OCI-LY7 (cell line): ENCODE measurements around the gene DET1. TPM values are rescaled to one million over a fixed set of nuclear protein-coding genes. Genes with fewer than 3 reads are reported as not detected.

ENCODE experiments used
- BruUV-seq: library from RNA; stranded (reverse); fragments of 400-500 nt; replicated peaks from 2 replicates; lab custom pipeline; 2021; lab: Mats Ljungman, UMichigan
- CTCF ChIA-PET: fragments of 300-600 bp; sonication (Branson Sonifier 250); formaldehyde crosslinking; loops from one replicate; lab custom pipeline; 2022; ENCODE audit warnings: antibody characterized with exemption; ENCODE audit not compliant: unreplicated experiment; lab: Charles Lee
- POLR2A ChIA-PET: fragments of 300-600 bp; sonication (Branson Sonifier 250); formaldehyde crosslinking; loops from one replicate; lab custom pipeline; 2022; ENCODE audit warnings: antibody characterized with exemption; lab: Charles Lee
- DNase-seq: peaks from one replicate; pipeline ENCODE4 v3.0.0-alpha.2; 2015; ENCODE audit warnings: low spot score
- H2AFZ ChIP-seq: fragments of 200-600 bp; sonication (generic), shearing (Covaris generic); 2 replicates; pipeline ENCODE4 v1.6.1; 2014; ENCODE audit warnings: mild to moderate bottlenecking, antibody characterized with exemption, low read length, moderate library complexity
- H3K27ac ChIP-seq: fragments of 200-600 bp; sonication (generic); 2 replicates; pipeline ENCODE4 v1.5.1; 2014; ENCODE audit warnings: mixed run types, low read depth, mild to moderate bottlenecking, moderate library complexity, low read length, inconsistent platforms; ENCODE audit not compliant: poor library complexity, severe bottlenecking
- H3K36me3 ChIP-seq: fragments of 200-600 bp; sonication (generic); 2 replicates; pipeline ENCODE4 v1.6.1; 2014; ENCODE audit warnings: mild to moderate bottlenecking, antibody characterized with exemption, low read length, moderate library complexity, mixed read lengths; ENCODE audit not compliant: insufficient read depth
- H3K4me1 ChIP-seq: fragments of 200-600 bp; sonication (generic); 2 replicates; pipeline ENCODE4 v1.5.1; 2014; ENCODE audit warnings: mild to moderate bottlenecking, low read length; ENCODE audit not compliant: insufficient read depth, poor library complexity, severe bottlenecking
- H3K4me2 ChIP-seq: fragments of 200-600 bp; sonication (generic); 2 replicates; pipeline ENCODE4 v1.6.1; 2014; ENCODE audit warnings: mild to moderate bottlenecking, low read length
- H3K4me3 ChIP-seq: fragments of 200-600 bp; sonication (generic); 2 replicates; pipeline ENCODE4 v1.5.1; 2014; ENCODE audit warnings: mild to moderate bottlenecking, low read depth, low read length; ENCODE audit not compliant: poor library complexity, severe bottlenecking
- H3K79me2 ChIP-seq: fragments of 200-600 bp; sonication (generic); 2 replicates; pipeline ENCODE4 v1.6.1; 2016; ENCODE audit warnings: low read depth, mild to moderate bottlenecking, low read length, moderate library complexity, mixed read lengths; ENCODE audit not compliant: insufficient read depth
- H3K9me2 ChIP-seq: fragments of 200-600 bp; sonication (generic); 2 replicates; pipeline ENCODE4 v1.6.1; 2016; ENCODE audit warnings: mild to moderate bottlenecking, low read length, mixed read lengths; ENCODE audit not compliant: insufficient read depth
- H3K9me3 ChIP-seq: fragments of 200-600 bp; sonication (generic); 2 replicates; pipeline ENCODE4 v1.6.1; 2014; ENCODE audit warnings: mild to moderate bottlenecking, mixed run types, low read length, mixed read lengths
- H4K20me1 ChIP-seq: fragments of 200-600 bp; sonication (generic); 2 replicates; pipeline ENCODE4 v1.6.1; 2014; ENCODE audit warnings: mild to moderate bottlenecking, antibody characterized with exemption, low read length, moderate library complexity, mixed read lengths; ENCODE audit not compliant: insufficient read depth
- EZH2phosphoT487 ChIP-seq: fragments of 200-600 bp; sonication (generic); IDR thresholded peaks from 2 replicates; pipeline ENCODE4 v1.6.1; 2018; ENCODE audit warnings: low read depth, borderline replicate concordance, mild to moderate bottlenecking, mixed run types, antibody characterized with exemption, low read length, moderate library complexity, mixed read lengths
- intact Hi-C: fragments of 100-400 bp; cut with micrococcal nuclease; formaldehyde crosslinking; loops from one replicate; pipeline ENCODE4 v1.10.0; 2022; ENCODE audit not compliant: unreplicated experiment
- total RNA-seq, 2 experiments: library from RNA; depleted of rRNA in 1 of 2; stranded (reverse); fragments of >200 nt in 1 of 2; shearing (Covaris generic) in 1 of 2; gene quantifications; 2 replicates each; pipeline ENCODE4 v1.2.3, GENCODE V29; 2014 to 2022
- TF ChIP-seq, protein P1 (sequence below): fragments of 200-600 bp; sonication (generic); conservative IDR thresholded peaks from 2 replicates; pipeline ENCODE4 v1.5.1; 2014; ENCODE audit warnings: mild to moderate bottlenecking, antibody characterized with exemption, low read length, moderate library complexity, mixed read lengths

The DET1 gene
- total RNA-seq, 2 experiments from 2014 or later: 9.7 to 9.8 TPM

DNA sequence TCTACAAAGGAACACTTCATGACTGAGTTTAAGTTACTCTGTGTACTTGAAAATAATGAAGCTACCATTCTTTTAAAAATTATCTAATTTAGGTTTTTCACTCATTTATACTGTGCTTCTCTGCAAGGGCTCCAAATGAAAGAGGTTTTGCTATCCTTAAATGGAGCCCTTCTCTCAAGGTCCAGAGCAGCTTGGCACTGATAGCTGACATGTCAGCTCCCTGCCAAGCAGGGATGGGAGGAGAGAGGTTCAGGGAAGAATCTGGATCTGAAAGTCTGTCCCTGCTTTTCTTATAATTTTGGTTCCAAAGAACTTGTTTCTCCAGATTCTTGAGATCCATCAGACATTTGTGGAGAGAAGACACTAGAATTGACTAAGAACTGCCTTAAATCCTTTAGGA, 39.9 kb downstream of the DET1 start:
- Histone ChIP-seq H3K9me2 (no peaks in the 10 kb centered on the region), H3K27ac (no peak overlapping the region), H3K4me1 (no peaks in the 10 kb centered on the region), H3K4me2 (no peak overlapping the region), H3K9me3 (no peaks in the 10 kb centered on the region), H3K4me3 (no peak overlapping the region), H3K79me2 (no peaks in the 10 kb centered on the region), H3K36me3 (no peaks in the 10 kb centered on the region; the same call in 1 of the 2 replicates), H4K20me1 (no peaks in the 10 kb centered on the region), H2AFZ (no peak overlapping the region)
- BruUV-seq: no TSS peak
- CTCF ChIA-PET: no interaction called here
- DNase-seq: no peak
- TF ChIP-seq, protein P1, sequence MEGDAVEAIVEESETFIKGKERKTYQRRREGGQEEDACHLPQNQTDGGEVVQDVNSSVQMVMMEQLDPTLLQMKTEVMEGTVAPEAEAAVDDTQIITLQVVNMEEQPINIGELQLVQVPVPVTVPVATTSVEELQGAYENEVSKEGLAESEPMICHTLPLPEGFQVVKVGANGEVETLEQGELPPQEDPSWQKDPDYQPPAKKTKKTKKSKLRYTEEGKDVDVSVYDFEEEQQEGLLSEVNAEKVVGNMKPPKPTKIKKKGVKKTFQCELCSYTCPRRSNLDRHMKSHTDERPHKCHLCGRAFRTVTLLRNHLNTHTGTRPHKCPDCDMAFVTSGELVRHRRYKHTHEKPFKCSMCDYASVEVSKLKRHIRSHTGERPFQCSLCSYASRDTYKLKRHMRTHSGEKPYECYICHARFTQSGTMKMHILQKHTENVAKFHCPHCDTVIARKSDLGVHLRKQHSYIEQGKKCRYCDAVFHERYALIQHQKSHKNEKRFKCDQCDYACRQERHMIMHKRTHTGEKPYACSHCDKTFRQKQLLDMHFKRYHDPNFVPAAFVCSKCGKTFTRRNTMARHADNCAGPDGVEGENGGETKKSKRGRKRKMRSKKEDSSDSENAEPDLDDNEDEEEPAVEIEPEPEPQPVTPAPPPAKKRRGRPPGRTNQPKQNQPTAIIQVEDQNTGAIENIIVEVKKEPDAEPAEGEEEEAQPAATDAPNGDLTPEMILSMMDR: no peak
- TF ChIP-seq EZH2phosphoT487: no peak
- POLR2A ChIA-PET: interaction anchor here (0.8 to 1.1 kb wide), 2 partner anchors 10 to 11 kb away, joined by 3 read pairs; no protein-coding TSS in a partner anchor
- intact Hi-C loops: no loop called here

DNA sequence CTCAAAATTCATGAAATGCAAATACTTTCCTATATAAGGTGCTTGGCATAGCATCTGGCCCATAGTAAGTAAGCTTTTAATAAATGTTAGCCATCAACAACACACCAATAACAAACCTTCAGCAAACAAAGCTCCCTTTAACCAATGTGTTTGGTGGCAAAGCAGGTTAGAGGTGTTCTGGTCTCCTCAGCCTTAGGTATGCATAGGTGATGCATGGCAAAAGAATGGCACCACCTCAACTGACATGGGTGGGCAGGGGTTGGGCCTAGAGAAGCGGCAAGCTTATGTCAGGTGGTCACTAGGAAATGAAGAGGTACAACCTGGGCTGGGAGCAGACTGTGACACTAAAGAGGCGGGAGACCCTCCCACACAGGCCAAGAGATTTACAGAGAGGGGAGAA, 40.8 kb downstream of the DET1 start:
- H3K9me3 ChIP-seq: no peaks in the 10 kb centered on the region
- TF ChIP-seq, protein P1: no peak
- TF ChIP-seq EZH2phosphoT487: no peak
- intact Hi-C loops: no loop called here
- POLR2A ChIA-PET: interaction anchor here (0.8 kb wide), 1 partner anchor 12 kb away, joined by 3 read pairs; no protein-coding TSS in a partner anchor
- H3K79me2 ChIP-seq: no peaks in the 10 kb centered on the region
- H2AFZ ChIP-seq: no peak overlapping the region
- no peaks in the 10 kb centered on the region for H3K9me2 ChIP-seq
- DNase-seq: no peak
- no peak overlapping the region for H3K4me2 ChIP-seq
- no peaks in the 10 kb centered on the region for H4K20me1 ChIP-seq
- H3K4me1 ChIP-seq: no peaks in the 10 kb centered on the region
- no peak overlapping the region for H3K4me3 ChIP-seq
- no peaks in the 10 kb centered on the region; the same call in 1 of the 2 replicates for H3K36me3 ChIP-seq
- CTCF ChIA-PET: no interaction called here
- H3K27ac ChIP-seq: no peak overlapping the region
- BruUV-seq: no TSS peak

DNA sequence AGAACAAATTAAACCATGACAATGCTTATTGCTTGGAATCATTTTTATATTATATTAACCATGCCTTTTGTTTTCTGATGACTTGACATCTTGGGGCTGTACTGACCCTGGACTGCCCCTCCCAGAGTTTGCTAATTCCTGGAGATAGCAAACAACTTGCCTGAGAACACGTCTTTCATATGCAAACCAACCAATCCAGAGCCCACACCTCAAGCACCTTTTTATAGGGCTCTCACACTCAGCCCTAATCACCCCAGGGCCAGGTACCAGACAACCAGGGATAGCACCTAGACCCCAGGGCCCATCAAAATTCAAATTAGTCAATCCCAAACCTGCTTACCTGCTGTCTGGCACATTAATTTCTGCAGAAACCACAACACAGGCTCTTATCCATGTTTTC, 42.0 kb downstream of the DET1 start:
- H2AFZ ChIP-seq: no peak overlapping the region
- H3K4me3 ChIP-seq: no peak overlapping the region
- TF ChIP-seq EZH2phosphoT487: no peak
- no peaks in the 10 kb centered on the region for H4K20me1 ChIP-seq
- no peaks in the 10 kb centered on the region for H3K36me3 ChIP-seq
- H3K79me2 ChIP-seq: no peaks in the 10 kb centered on the region
- CTCF ChIA-PET: no interaction called here
- no peak overlapping the region for H3K4me2 ChIP-seq
- H3K27ac ChIP-seq: no peak overlapping the region
- no peaks in the 10 kb centered on the region for H3K4me1 ChIP-seq
- H3K9me2 ChIP-seq: no peaks in the 10 kb centered on the region
- no peak for DNase-seq
- BruUV-seq: no TSS peak
- intact Hi-C loops: no loop called here
- POLR2A ChIA-PET: no interaction called here
- H3K9me3 ChIP-seq: no peaks in the 10 kb centered on the region
